ENCODE measurements around the gene SEC14L1. TPM values are rescaled to one million over a fixed set of nuclear protein-coding genes. Genes with fewer than 3 reads are reported as not detected.
"Not testable (repeated sequence)": the region's sequence is repeated elsewhere in the genome, so short reads cannot be mapped to it uniquely, and the experiment has no call there.

Gene SEC14L1
- total RNA-seq, 1 experiment from 2014 or later = 81.0 TPM

DNA sequence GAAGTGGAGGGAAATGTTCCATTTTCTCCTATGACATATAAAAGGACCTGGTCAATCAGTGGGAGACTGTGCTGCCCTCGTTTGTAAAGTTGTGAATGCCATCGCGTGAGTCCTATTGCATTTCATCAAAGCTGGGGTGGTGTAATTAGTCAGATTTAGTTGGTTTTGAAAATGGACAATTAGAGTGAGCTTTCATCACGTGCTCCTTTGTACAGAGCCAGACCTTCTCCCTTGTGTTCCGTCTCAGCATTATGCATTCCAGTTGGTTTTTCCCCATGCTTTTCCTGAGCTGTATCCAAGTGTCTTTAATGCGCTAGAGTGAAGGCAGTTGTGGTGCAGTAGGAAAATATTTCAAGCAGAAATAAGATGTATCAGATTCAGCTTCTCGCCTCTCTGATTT lies 10.4 kb downstream of the SEC14L1 start (continued):
- TF ChIP-seq, protein P1, sequence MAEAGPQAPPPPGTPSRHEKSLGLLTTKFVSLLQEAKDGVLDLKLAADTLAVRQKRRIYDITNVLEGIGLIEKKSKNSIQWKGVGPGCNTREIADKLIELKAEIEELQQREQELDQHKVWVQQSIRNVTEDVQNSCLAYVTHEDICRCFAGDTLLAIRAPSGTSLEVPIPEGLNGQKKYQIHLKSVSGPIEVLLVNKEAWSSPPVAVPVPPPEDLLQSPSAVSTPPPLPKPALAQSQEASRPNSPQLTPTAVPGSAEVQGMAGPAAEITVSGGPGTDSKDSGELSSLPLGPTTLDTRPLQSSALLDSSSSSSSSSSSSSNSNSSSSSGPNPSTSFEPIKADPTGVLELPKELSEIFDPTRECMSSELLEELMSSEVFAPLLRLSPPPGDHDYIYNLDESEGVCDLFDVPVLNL (CRISPR knock-in tag; IDR thresholded peaks at IDR 0.05; ENCODE audit: borderline replicate concordance, low read depth) = no peak

DNA sequence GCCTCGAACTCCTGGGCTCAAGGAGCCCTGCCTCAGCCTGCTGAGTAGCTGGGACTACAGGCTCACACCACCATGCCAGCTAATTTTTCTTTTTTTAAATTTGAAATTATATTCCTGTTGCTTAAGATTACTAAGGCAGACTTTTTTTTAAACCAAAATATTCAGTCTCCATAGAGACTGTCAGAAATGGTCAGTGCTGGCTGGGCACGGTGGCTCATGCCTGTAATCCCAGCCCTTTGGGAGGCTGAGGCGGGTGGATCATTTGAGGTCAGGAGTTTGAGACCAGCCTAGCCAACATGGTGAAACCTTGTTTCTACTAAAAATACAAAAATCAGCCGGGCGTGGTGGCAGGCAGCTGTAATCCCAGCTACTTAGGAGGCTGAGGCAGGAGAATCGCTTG lies 11.3 kb downstream of the SEC14L1 start:
- H3K9me3 Mint-ChIP-seq; ATAC-seq; H3K4me3 Mint-ChIP-seq; H3K36me3 Mint-ChIP-seq; H3K27ac Mint-ChIP-seq; DNase-seq (ENCODE audit: low spot score); CTCF ChIA-PET; H3K27me3 Mint-ChIP-seq (ENCODE audit: low read depth); POLR2A ChIA-PET: not testable (repeated sequence)
- H3K4me1 Mint-ChIP-seq = peaks cover 32% of the 10 kb centered on the region

DNA sequence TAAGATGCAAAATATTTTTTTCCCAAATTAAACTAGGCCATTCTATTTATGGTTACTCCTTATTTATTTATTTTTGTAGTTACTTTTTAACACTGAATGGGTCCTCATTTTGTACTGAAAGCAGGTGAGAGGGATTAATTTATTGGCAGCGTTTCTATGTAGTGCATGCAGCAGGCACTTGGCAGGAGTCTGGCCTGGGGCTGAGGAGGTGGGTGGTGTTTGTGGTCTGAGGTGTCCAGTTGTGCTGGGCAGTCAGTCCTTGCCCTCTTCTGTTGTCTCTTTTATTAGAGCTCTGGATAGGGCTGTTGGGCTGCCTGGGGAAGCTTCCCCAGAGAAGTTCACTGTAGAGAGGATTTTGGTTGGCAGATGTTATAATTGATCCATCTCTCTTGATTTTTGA lies 12.7 kb downstream of the SEC14L1 start:
- ChIA-PET CTCF (no interaction called here), POLR2A (no interaction called here)
- ATAC-seq = no peak
- no peaks in the 10 kb centered on the region for H3K9me3 Mint-ChIP-seq
- no peak overlapping the region for H3K4me3 Mint-ChIP-seq
- H3K27me3 Mint-ChIP-seq (ENCODE audit: low read depth) = no peaks in the 10 kb centered on the region
- H3K36me3 Mint-ChIP-seq = peaks cover 9% of the 10 kb centered on the region; the same call in 1 of the 2 replicates
- no peak for TF ChIP-seq FOXK1 (CRISPR knock-in tag; IDR thresholded peaks at IDR 0.05)
- TF ChIP-seq GTF2I (CRISPR knock-in tag; conservative IDR thresholded peaks at IDR 0.05) = no peak
- no peak overlapping the region for H3K27ac Mint-ChIP-seq
- peaks cover 20% of the 10 kb centered on the region for H3K4me1 Mint-ChIP-seq
- no peak for DNase-seq (ENCODE audit: low spot score)

DNA sequence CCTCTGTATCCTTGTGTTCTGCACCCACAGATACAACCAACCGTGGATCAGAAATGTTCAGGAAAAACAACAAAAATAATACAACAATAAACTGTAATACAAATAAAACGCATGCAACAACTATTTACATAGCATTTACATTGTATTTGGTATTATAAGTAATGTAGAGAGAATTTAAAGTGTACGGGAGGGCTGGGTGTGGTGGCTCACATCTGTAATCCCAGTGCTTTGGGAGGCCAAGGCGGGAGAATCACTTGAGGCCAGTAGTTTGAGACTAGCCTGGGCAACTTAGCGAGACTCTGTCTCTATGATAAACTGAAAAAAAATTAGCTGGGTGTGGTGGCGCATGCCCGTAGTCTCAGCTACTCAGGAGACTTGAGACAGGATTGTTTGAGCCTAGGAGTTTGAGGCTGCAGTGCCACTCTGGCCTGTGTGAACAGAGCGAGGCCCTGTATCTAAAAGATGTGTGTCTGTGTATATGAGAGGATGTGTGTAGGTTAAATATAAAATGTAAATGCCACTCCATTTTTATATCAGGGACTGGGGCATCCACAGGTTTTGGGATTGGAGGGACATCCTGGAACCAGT lies 13.3 kb downstream of the SEC14L1 start:
- H3K4me3 Mint-ChIP-seq = no peak overlapping the region
- peaks cover 7% of the 10 kb centered on the region; the same call in 1 of the 2 replicates for H3K36me3 Mint-ChIP-seq
- no peak overlapping the region for H3K27ac Mint-ChIP-seq
- H3K27me3 Mint-ChIP-seq (ENCODE audit: low read depth) = no peaks in the 10 kb centered on the region
- ChIA-PET POLR2A (no interaction called here), CTCF (no interaction called here)
- DNase-seq (ENCODE audit: low spot score) = no peak
- no peaks in the 10 kb centered on the region for H3K9me3 Mint-ChIP-seq
- TF ChIP-seq ZNF416 (CRISPR knock-in tag; IDR thresholded peaks at IDR 0.05) (no peak), ELF4 (CRISPR knock-in tag; IDR thresholded peaks at IDR 0.05; ENCODE audit: low read depth) (no peak), NR3C1 (CRISPR knock-in tag; conservative IDR thresholded peaks at IDR 0.05; ENCODE audit: low read depth) (no peak), CREB1 (CRISPR knock-in tag; IDR thresholded peaks at IDR 0.05) (no peak)
- TF ChIP-seq, protein P2, sequence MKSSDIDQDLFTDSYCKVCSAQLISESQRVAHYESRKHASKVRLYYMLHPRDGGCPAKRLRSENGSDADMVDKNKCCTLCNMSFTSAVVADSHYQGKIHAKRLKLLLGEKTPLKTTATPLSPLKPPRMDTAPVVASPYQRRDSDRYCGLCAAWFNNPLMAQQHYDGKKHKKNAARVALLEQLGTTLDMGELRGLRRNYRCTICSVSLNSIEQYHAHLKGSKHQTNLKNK (CRISPR knock-in tag; IDR thresholded peaks at IDR 0.05) = no peak
- TF ChIP-seq, protein P3, sequence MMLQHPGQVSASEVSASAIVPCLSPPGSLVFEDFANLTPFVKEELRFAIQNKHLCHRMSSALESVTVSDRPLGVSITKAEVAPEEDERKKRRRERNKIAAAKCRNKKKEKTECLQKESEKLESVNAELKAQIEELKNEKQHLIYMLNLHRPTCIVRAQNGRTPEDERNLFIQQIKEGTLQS (CRISPR knock-in tag; conservative IDR thresholded peaks at IDR 0.05) = no peak
- TF ChIP-seq, protein P4, sequence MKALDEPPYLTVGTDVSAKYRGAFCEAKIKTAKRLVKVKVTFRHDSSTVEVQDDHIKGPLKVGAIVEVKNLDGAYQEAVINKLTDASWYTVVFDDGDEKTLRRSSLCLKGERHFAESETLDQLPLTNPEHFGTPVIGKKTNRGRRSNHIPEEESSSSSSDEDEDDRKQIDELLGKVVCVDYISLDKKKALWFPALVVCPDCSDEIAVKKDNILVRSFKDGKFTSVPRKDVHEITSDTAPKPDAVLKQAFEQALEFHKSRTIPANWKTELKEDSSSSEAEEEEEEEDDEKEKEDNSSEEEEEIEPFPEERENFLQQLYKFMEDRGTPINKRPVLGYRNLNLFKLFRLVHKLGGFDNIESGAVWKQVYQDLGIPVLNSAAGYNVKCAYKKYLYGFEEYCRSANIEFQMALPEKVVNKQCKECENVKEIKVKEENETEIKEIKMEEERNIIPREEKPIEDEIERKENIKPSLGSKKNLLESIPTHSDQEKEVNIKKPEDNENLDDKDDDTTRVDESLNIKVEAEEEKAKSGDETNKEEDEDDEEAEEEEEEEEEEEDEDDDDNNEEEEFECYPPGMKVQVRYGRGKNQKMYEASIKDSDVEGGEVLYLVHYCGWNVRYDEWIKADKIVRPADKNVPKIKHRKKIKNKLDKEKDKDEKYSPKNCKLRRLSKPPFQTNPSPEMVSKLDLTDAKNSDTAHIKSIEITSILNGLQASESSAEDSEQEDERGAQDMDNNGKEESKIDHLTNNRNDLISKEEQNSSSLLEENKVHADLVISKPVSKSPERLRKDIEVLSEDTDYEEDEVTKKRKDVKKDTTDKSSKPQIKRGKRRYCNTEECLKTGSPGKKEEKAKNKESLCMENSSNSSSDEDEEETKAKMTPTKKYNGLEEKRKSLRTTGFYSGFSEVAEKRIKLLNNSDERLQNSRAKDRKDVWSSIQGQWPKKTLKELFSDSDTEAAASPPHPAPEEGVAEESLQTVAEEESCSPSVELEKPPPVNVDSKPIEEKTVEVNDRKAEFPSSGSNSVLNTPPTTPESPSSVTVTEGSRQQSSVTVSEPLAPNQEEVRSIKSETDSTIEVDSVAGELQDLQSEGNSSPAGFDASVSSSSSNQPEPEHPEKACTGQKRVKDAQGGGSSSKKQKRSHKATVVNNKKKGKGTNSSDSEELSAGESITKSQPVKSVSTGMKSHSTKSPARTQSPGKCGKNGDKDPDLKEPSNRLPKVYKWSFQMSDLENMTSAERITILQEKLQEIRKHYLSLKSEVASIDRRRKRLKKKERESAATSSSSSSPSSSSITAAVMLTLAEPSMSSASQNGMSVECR (CRISPR knock-in tag; IDR thresholded peaks at IDR 0.05; ENCODE audit: borderline replicate concordance) = no peak
- TF ChIP-seq, protein P5, sequence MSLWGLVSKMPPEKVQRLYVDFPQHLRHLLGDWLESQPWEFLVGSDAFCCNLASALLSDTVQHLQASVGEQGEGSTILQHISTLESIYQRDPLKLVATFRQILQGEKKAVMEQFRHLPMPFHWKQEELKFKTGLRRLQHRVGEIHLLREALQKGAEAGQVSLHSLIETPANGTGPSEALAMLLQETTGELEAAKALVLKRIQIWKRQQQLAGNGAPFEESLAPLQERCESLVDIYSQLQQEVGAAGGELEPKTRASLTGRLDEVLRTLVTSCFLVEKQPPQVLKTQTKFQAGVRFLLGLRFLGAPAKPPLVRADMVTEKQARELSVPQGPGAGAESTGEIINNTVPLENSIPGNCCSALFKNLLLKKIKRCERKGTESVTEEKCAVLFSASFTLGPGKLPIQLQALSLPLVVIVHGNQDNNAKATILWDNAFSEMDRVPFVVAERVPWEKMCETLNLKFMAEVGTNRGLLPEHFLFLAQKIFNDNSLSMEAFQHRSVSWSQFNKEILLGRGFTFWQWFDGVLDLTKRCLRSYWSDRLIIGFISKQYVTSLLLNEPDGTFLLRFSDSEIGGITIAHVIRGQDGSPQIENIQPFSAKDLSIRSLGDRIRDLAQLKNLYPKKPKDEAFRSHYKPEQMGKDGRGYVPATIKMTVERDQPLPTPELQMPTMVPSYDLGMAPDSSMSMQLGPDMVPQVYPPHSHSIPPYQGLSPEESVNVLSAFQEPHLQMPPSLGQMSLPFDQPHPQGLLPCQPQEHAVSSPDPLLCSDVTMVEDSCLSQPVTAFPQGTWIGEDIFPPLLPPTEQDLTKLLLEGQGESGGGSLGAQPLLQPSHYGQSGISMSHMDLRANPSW (CRISPR knock-in tag; conservative IDR thresholded peaks at IDR 0.05; ENCODE audit: low read depth) = no peak
- H3K4me1 Mint-ChIP-seq = peaks cover 14% of the 10 kb centered on the region
- ATAC-seq = no peak

Data from WTC11 (cell line).